CD4-positive, alpha-beta T cell (primary cell): Measurements from ENCODE around the gene SYAP1. TPM values are rescaled to one million over a fixed set of nuclear protein-coding genes. Genes with fewer than 3 reads are reported as not detected.
A peak's percentile ranks its signal among the peaks of the same experiment; 100 is the strongest.
"Not testable (repeated sequence)": the region's sequence is repeated elsewhere in the genome, so short reads cannot be mapped to it uniquely, and the experiment has no call there.

Experiments used
- ATAC-seq: fragments of 200-7000 bp; cut with Tn5 transposase; one replicate; pipeline ENCODE4 v1.10.0; 2022; ENCODE audit warnings: mild to moderate bottlenecking; ENCODE audit not compliant: poor library complexity
- CTCF ChIA-PET: fragments of 350-600 bp; sonication (Branson Sonifier 250); formaldehyde crosslinking; loops from one replicate; lab custom pipeline; 2021; ENCODE audit warnings: antibody characterized with exemption, inconsistent platforms; lab: Charles Lee
- POLR2A ChIA-PET: fragments of 350-600 bp; sonication (Branson Sonifier 250); formaldehyde crosslinking; loops from one replicate; lab custom pipeline; 2021; ENCODE audit warnings: antibody characterized with exemption, inconsistent platforms; lab: Charles Lee
- DNase-seq, 14 experiments: peaks; one replicate each; pipeline ENCODE4 v3.0.0-alpha.2; 2013 to 2020; ENCODE audit warnings: mixed read lengths in 2 of 14
- H3K27ac ChIP-seq, 2 donors: one replicate each; pipeline versions ENCODE4 v1.5.1 to v1.7.0; 2013; ENCODE audit warnings: low read length in 2 of 2, low read depth in 1 of 2, mild to moderate bottlenecking in 1 of 2
- H3K27me3 ChIP-seq, 2 experiments: 1 replicate in 1 of 2; 2 replicates in 1 of 2; pipeline versions ENCODE4 v1.6.1 to v1.7.0; 2013; ENCODE audit warnings: low read length in 2 of 2, control low read depth in 1 of 2, mild to moderate bottlenecking in 1 of 2, moderate library complexity in 1 of 2; ENCODE audit not compliant: insufficient read depth in 2 of 2, control insufficient read depth in 1 of 2
- H3K36me3 ChIP-seq: one replicate; pipeline ENCODE4 v1.6.1; 2013; ENCODE audit warnings: low read length, control low read depth; ENCODE audit not compliant: insufficient read depth
- H3K4me1 ChIP-seq: one replicate; pipeline ENCODE4 v1.6.1; 2013; ENCODE audit warnings: low read length, control low read depth; ENCODE audit not compliant: insufficient read depth
- H3K4me3 ChIP-seq: one replicate; pipeline ENCODE4 v1.5.1; 2013; ENCODE audit warnings: mild to moderate bottlenecking, low read length, moderate library complexity
- H3K9me3 ChIP-seq, 2 experiments: 1 replicate in 1 of 2; 2 replicates in 1 of 2; pipeline versions ENCODE4 v1.6.1 to v1.7.0; 2013; ENCODE audit warnings: low read length in 2 of 2, mild to moderate bottlenecking in 2 of 2, control low read depth in 1 of 2, moderate library complexity in 1 of 2; ENCODE audit not compliant: control insufficient read depth in 1 of 2, insufficient read depth in 1 of 2
- H3K27ac Mint-ChIP-seq: one replicate; pipeline ENCODE4 v1.8.0; 2020; ENCODE audit warnings: mixed read lengths
- H3K27me3 Mint-ChIP-seq: one replicate; pipeline ENCODE4 v1.8.0; 2021; ENCODE audit warnings: mixed read lengths
- H3K36me3 Mint-ChIP-seq: one replicate; pipeline ENCODE4 v1.8.0; 2021; ENCODE audit warnings: low read depth, mixed read lengths
- H3K4me1 Mint-ChIP-seq: one replicate; pipeline ENCODE4 v1.8.0; 2021; ENCODE audit warnings: low read depth, mixed read lengths
- H3K4me3 Mint-ChIP-seq: one replicate; pipeline ENCODE4 v1.8.0; 2020; ENCODE audit warnings: mild to moderate bottlenecking, mixed read lengths
- H3K9me3 Mint-ChIP-seq: one replicate; pipeline ENCODE4 v1.8.0; 2020; ENCODE audit warnings: mixed read lengths
- intact Hi-C, 2 experiments: fragments of 100-400 bp; cut with DNase I in 1 of 2; cut with micrococcal nuclease in 1 of 2; formaldehyde crosslinking; loops; one replicate each; pipeline versions ENCODE4 v1.15.1 to v1.9.0; 2023 to 2025; cut with DNase I, micrococcal nuclease
- total RNA-seq, 174 experiments: library from RNA in 2 of 174; stranded (reverse) in 2 of 174; gene quantifications; one replicate each; pipeline ENCODE4 v1.2.3 and lab custom pipeline; 2021 to 2026
- TF ChIP-seq, protein P1 (sequence below): fragments of 200-600 bp; IDR thresholded peaks from one replicate; pipeline ENCODE4 v1.8.0; 2022; ENCODE audit warnings: antibody characterized with exemption, mild to moderate bottlenecking

SYAP1 gene
- total RNA-seq, 2 experiments from 2014 or later = 60.2 to 65.2 TPM

DNA sequence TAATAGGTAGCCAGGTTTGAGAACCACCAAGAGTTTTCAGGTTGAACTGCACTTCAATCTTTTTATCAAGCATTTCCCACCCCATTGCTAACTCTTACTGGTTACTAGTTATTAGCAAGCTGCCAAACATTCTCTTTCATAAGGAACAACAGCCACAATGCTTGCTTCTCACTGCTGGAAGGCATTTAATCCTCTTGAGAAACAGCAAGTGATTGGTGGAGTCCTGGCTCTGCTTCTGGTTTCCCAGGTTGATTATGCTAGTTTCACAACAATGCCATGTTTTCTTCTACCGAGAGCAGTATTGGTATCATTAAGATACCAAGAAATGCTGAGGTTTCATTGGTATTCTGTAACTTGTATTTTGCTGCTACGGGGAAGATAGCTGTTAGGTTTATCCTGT, 34.6 kb downstream of the SYAP1 start:
- intact Hi-C loops = no loop called here
- ChIA-PET CTCF (no interaction called here), POLR2A (no interaction called here)
- no peak overlapping the region for H3K4me3 Mint-ChIP-seq
- Histone ChIP-seq H3K27me3 (no peaks in the 10 kb centered on the region), H3K4me3 (no peak overlapping the region), H3K4me1 (no peaks in the 10 kb centered on the region), H3K36me3 (peaks cover 38% of the 10 kb centered on the region), H3K9me3 (no peaks in the 10 kb centered on the region), H3K27ac (no peak overlapping the region)
- no peak overlapping the region for H3K27ac Mint-ChIP-seq
- TF ChIP-seq, protein P1, sequence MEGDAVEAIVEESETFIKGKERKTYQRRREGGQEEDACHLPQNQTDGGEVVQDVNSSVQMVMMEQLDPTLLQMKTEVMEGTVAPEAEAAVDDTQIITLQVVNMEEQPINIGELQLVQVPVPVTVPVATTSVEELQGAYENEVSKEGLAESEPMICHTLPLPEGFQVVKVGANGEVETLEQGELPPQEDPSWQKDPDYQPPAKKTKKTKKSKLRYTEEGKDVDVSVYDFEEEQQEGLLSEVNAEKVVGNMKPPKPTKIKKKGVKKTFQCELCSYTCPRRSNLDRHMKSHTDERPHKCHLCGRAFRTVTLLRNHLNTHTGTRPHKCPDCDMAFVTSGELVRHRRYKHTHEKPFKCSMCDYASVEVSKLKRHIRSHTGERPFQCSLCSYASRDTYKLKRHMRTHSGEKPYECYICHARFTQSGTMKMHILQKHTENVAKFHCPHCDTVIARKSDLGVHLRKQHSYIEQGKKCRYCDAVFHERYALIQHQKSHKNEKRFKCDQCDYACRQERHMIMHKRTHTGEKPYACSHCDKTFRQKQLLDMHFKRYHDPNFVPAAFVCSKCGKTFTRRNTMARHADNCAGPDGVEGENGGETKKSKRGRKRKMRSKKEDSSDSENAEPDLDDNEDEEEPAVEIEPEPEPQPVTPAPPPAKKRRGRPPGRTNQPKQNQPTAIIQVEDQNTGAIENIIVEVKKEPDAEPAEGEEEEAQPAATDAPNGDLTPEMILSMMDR = no peak
- peaks cover 65% of the 10 kb centered on the region for H3K36me3 Mint-ChIP-seq
- no peak for ATAC-seq
- DNase-seq = no peak
- H3K9me3 Mint-ChIP-seq = no peaks in the 10 kb centered on the region
- H3K27me3 Mint-ChIP-seq = no peaks in the 10 kb centered on the region
- H3K4me1 Mint-ChIP-seq = no peaks in the 10 kb centered on the region

- H3K36me3 Mint-ChIP-seq = peaks cover 70% of the 10 kb centered on the region
- peaks cover 27% of the 10 kb centered on the region for H3K36me3 ChIP-seq
- no peak overlapping the region for H3K4me3 ChIP-seq
- no peaks in the 10 kb centered on the region for H3K27me3 Mint-ChIP-seq
- H3K27ac Mint-ChIP-seq = no peak overlapping the region
- TF ChIP-seq, protein P1 = no peak
- ChIA-PET CTCF (interaction anchor here (1.0 kb wide), 1 partner anchor 26 kb away, joined by 3 read pairs; no protein-coding TSS in a partner anchor), POLR2A (no interaction called here)
- ATAC-seq (no peak), DNase-seq (no peak)
- H3K4me1 Mint-ChIP-seq = no peaks in the 10 kb centered on the region
- H3K4me3 Mint-ChIP-seq = no peak overlapping the region
- H3K27me3 ChIP-seq = no peaks in the 10 kb centered on the region
- no peaks in the 10 kb centered on the region for H3K9me3 Mint-ChIP-seq
- H3K9me3 ChIP-seq = no peaks in the 10 kb centered on the region
- H3K27ac ChIP-seq = no peak overlapping the region
- H3K4me1 ChIP-seq = no peaks in the 10 kb centered on the region
- intact Hi-C loops = loop anchor here in 1 of 2 experiments (5.0 kb wide), 1 partner anchor 34 kb away; no protein-coding TSS in a partner anchor
Observed at GRCh38 chrX:16756724-16757123, 37.3 kb downstream of the SYAP1 start.

DNA sequence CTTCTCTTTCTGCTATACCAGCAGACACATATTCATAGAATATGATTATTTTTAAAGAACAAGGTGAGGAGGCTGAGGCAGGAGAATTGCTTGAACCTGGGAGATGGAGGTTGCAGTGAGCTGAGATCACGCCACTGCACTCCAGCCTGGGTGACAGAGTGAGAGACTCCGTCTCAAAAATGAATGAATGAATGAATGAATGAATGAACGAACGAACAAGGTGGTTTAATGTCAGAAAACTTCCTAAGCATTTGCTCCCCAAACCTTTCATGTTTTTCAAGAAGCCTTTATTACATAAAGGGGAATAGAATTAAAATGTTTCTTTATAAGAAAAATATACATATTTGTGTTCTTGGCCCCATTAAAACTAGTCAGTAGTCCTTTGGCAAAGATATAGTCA, 42.1 kb downstream of the SYAP1 start:
- H3K4me1 ChIP-seq, POLR2A ChIA-PET, H3K4me3 ChIP-seq, H3K27me3 ChIP-seq, H3K36me3 ChIP-seq, H3K9me3 Mint-ChIP-seq, intact Hi-C loops, DNase-seq, ATAC-seq, H3K4me1 Mint-ChIP-seq, H3K27me3 Mint-ChIP-seq, H3K27ac ChIP-seq, H3K4me3 Mint-ChIP-seq, H3K9me3 ChIP-seq, CTCF ChIA-PET, H3K27ac Mint-ChIP-seq: not testable (repeated sequence)
- H3K36me3 Mint-ChIP-seq = peaks cover 38% of the 10 kb centered on the region

DNA sequence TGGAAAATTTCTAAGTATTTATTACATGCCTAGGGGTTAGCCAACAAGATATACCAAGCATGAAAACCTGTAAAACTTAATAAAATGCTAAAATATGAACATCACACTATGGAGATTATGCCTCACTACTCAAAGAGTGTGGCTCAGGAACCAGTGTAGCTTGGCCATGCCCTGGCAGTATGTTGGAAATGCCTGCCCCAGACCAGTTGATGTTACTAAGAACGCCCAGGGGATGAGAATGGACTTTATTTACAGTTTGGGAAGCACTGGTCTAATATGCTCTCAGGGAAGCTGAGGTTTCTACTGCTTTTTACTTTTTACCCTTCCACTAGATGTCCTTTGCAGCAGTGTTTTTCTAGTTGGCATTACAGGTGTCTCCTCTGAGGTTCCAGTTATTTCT, 43.2 kb downstream of the SYAP1 start:
- ChIA-PET CTCF (no interaction called here), POLR2A (no interaction called here)
- peak; percentile 10 for ATAC-seq
- Mint-ChIP-seq H3K4me3 (peak overlapping the region; percentile 15), H3K36me3 (peaks cover 29% of the 10 kb centered on the region), H3K27me3 (no peaks in the 10 kb centered on the region), H3K9me3 (no peaks in the 10 kb centered on the region), H3K27ac (no peak overlapping the region), H3K4me1 (no peaks in the 10 kb centered on the region)
- H3K9me3 ChIP-seq = no peaks in the 10 kb centered on the region
- no peak overlapping the region for H3K27ac ChIP-seq
- no peaks in the 10 kb centered on the region for H3K36me3 ChIP-seq
- H3K27me3 ChIP-seq = no peaks in the 10 kb centered on the region
- no peak overlapping the region for H3K4me3 ChIP-seq
- TF ChIP-seq, protein P1 = no peak
- intact Hi-C loops = no loop called here
- no peaks in the 10 kb centered on the region for H3K4me1 ChIP-seq
- DNase-seq = no peak
